Measurements from ENCODE around the gene SERPINB10. TPM values are rescaled to one million over a fixed set of nuclear protein-coding genes. Genes with fewer than 3 reads are reported as not detected.

Gene SERPINB10
- polyA plus RNA-seq, 2 of the 4 experiments (the other 2 are of a cell fraction), result not detected

- TF ChIP-seq, protein P1, sequence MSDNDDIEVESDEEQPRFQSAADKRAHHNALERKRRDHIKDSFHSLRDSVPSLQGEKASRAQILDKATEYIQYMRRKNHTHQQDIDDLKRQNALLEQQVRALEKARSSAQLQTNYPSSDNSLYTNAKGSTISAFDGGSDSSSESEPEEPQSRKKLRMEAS (IDR thresholded peaks at IDR 0.05), result no peak
- TF ChIP-seq, protein P2, sequence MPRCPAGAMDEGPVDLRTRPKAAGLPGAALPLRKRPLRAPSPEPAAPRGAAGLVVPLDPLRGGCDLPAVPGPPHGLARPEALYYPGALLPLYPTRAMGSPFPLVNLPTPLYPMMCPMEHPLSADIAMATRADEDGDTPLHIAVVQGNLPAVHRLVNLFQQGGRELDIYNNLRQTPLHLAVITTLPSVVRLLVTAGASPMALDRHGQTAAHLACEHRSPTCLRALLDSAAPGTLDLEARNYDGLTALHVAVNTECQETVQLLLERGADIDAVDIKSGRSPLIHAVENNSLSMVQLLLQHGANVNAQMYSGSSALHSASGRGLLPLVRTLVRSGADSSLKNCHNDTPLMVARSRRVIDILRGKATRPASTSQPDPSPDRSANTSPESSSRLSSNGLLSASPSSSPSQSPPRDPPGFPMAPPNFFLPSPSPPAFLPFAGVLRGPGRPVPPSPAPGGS (IDR thresholded peaks at IDR 0.05), result no peak
- TF ChIP-seq JUNB (IDR thresholded peaks at IDR 0.05), result no peak
- TF ChIP-seq GATA3 (IDR thresholded peaks at IDR 0.05; ENCODE audit: borderline replicate concordance), result no peak
- no peak for TF ChIP-seq TFCP2L1 (CRISPR knock-in tag; IDR thresholded peaks at IDR 0.05)
- TF ChIP-seq RCOR1 (IDR thresholded peaks at IDR 0.05; ENCODE audit: low read depth, low read length), result no peak
- TF ChIP-seq, protein P3, sequence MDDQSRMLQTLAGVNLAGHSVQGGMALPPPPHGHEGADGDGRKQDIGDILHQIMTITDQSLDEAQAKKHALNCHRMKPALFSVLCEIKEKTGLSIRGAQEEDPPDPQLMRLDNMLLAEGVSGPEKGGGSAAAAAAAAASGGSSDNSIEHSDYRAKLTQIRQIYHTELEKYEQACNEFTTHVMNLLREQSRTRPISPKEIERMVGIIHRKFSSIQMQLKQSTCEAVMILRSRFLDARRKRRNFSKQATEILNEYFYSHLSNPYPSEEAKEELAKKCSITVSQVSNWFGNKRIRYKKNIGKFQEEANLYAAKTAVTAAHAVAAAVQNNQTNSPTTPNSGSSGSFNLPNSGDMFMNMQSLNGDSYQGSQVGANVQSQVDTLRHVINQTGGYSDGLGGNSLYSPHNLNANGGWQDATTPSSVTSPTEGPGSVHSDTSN (IDR thresholded peaks at IDR 0.05), result no peak
- no peak for TF ChIP-seq JUN (IDR thresholded peaks at IDR 0.05)
- TF ChIP-seq FOSB (CRISPR knock-in tag; IDR thresholded peaks at IDR 0.05), result no peak
- no peak for TF ChIP-seq EHF (CRISPR knock-in tag; IDR thresholded peaks at IDR 0.05)
- TF ChIP-seq KDM1A (IDR thresholded peaks at IDR 0.05; ENCODE audit: low read depth), result no peak
- TF ChIP-seq, protein P4, sequence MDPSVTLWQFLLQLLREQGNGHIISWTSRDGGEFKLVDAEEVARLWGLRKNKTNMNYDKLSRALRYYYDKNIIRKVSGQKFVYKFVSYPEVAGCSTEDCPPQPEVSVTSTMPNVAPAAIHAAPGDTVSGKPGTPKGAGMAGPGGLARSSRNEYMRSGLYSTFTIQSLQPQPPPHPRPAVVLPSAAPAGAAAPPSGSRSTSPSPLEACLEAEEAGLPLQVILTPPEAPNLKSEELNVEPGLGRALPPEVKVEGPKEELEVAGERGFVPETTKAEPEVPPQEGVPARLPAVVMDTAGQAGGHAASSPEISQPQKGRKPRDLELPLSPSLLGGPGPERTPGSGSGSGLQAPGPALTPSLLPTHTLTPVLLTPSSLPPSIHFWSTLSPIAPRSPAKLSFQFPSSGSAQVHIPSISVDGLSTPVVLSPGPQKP (IDR thresholded peaks at IDR 0.05; ENCODE audit: low read depth, low read length), result no peak
- CTCF ChIA-PET, result interaction anchor here (0.7 to 2.3 kb wide), 3 partner anchors 10 to 19 kb away, joined by 3 to 10 read pairs (median 5); no protein-coding TSS in a partner anchor
- Histone ChIP-seq H3K4me2 (no peak overlapping the region), H3K9me3 (no peaks in the 10 kb centered on the region), H3K27ac (no peak overlapping the region), H3K4me3 (no peak overlapping the region), H3K4me1 (0 out of 3 replicates have a peak, but pooled peaks cover 3% of the 10 kb centered on the region)
- WGBS (ENCODE audit: missing lambda C conversion rate), result 79% methylated on average over 6 of the region's 6 CpGs
- POLR2A ChIA-PET, result no interaction called here
- no peak for ATAC-seq
- no peak for FAIRE-seq
- no peak for DNase-seq (ENCODE audit: low read depth in 1 of 2, low spot score in 1 of 2)
Measured at GRCh38 chr18:63980896-63981460, 73.2 kb downstream of the SERPINB10 start.

GRCh38 chr18:63981719-63982118 lies 74.0 kb downstream of the SERPINB10 start:
- 47% methylated on average over 2 of the region's 2 CpGs for WGBS (ENCODE audit: missing lambda C conversion rate)
- ATAC-seq, result no peak

More at GRCh38 chr18:63981719-63982118, 74.0 kb downstream of the SERPINB10 start:
- ChIA-PET POLR2A (no interaction called here), CTCF (interaction anchor here (0.7 to 2.3 kb wide), 2 partner anchors 13 to 19 kb away, joined by 3 to 10 read pairs; no protein-coding TSS in a partner anchor)
- H3K4me3 ChIP-seq, result no peak overlapping the region
- FAIRE-seq (no peak), DNase-seq (ENCODE audit: low read depth in 1 of 2, low spot score in 1 of 2) (no peak)
- no peak overlapping the region for H3K4me2 ChIP-seq
- no peak for TF ChIP-seq GATA3 (IDR thresholded peaks at IDR 0.05; ENCODE audit: borderline replicate concordance)
- TF ChIP-seq SREBF2 (IDR thresholded peaks at IDR 0.05), result no peak
- TF ChIP-seq PHF8 (IDR thresholded peaks at IDR 0.05; ENCODE audit: borderline replicate concordance, low read depth), result no peak
- TF ChIP-seq MAZ (IDR thresholded peaks at IDR 0.05; ENCODE audit: borderline replicate concordance, low read depth, low read length), result no peak
- no peak for TF ChIP-seq RNF2 (IDR thresholded peaks at IDR 0.05; ENCODE audit: borderline replicate concordance, low read depth)
- TF ChIP-seq FOXS1 (CRISPR knock-in tag; IDR thresholded peaks at IDR 0.05), result no peak
- no peak for TF ChIP-seq FOSL2 (IDR thresholded peaks at IDR 0.05)
- no peak for TF ChIP-seq FOSL2 (CRISPR knock-in tag; IDR thresholded peaks at IDR 0.05)
- TF ChIP-seq RFX5 (IDR thresholded peaks at IDR 0.05), result no peak
- TF ChIP-seq CBX8 (IDR thresholded peaks at IDR 0.05), result no peak
- TF ChIP-seq HMGXB4 (CRISPR knock-in tag; IDR thresholded peaks at IDR 0.05; ENCODE audit: borderline replicate concordance), result no peak
- no peak for TF ChIP-seq HOXB5 (CRISPR knock-in tag; IDR thresholded peaks at IDR 0.05)
- no peak for TF ChIP-seq CHD4 (IDR thresholded peaks at IDR 0.05; ENCODE audit: borderline replicate concordance)
- TF ChIP-seq JUN (IDR thresholded peaks at IDR 0.05), result no peak
- TF ChIP-seq CHD2 (IDR thresholded peaks at IDR 0.05; ENCODE audit: low read length, partially characterized antibody), result no peak
- no peak for TF ChIP-seq POLR2A (IDR thresholded peaks at IDR 0.05; ENCODE audit: low read length)
- no peak for TF ChIP-seq TFCP2L1 (CRISPR knock-in tag; IDR thresholded peaks at IDR 0.05)
- TF ChIP-seq MYC (IDR thresholded peaks at IDR 0.05; ENCODE audit: borderline replicate concordance, low read length), result no peak
- H3K9me3 ChIP-seq, result no peaks in the 10 kb centered on the region
- no peak overlapping the region for H3K27ac ChIP-seq
- H3K4me1 ChIP-seq, result 0 out of 3 replicates have a peak, but pooled peaks cover 3% of the 10 kb centered on the region
